BLaER1 treated with 17β-estradiol and CSF1 and Interleukin-3, amounts not matched to agents 10 nM and 100 nM (cell line): ENCODE results near the gene MORN4.
"Not testable (repeated sequence)": the region's sequence is repeated elsewhere in the genome, so short reads cannot be mapped to it uniquely, and the experiment has no call there.

Experiments
- H3K27ac ChIP-seq, 11 experiments: shearing (Covaris generic); formaldehyde crosslinking; 2 replicates each; pipeline ENCODE4 v1.8.1; 2022
- H3K27me3 ChIP-seq, 11 experiments: shearing (Covaris generic); formaldehyde crosslinking; 2 replicates each; pipeline ENCODE4 v1.8.1; 2022
- H3K36me3 ChIP-seq, 11 experiments: shearing (Covaris generic); formaldehyde crosslinking; 2 replicates each; pipeline ENCODE4 v1.8.1; 2022
- H3K4me1 ChIP-seq, 10 experiments: shearing (Covaris generic); formaldehyde crosslinking; 2 replicates each; pipeline ENCODE4 v1.8.1; 2022
- H3K4me2 ChIP-seq, 11 experiments: shearing (Covaris generic); formaldehyde crosslinking; 2 replicates each; pipeline ENCODE4 v1.8.1; 2022
- H3K4me3 ChIP-seq, 10 experiments: shearing (Covaris generic); formaldehyde crosslinking; 2 replicates each; pipeline ENCODE4 v1.8.1; 2022
- H3K9ac ChIP-seq, 11 experiments: shearing (Covaris generic); formaldehyde crosslinking; 2 replicates each; pipeline ENCODE4 v1.8.1; 2022
- H3K9me3 ChIP-seq, 11 experiments: shearing (Covaris generic); formaldehyde crosslinking; replicated peaks in 1 of 11; 2 replicates each; pipeline ENCODE4 v1.8.1; 2022
- H4K20me1 ChIP-seq, 11 experiments: shearing (Covaris generic); formaldehyde crosslinking; 2 replicates each; pipeline ENCODE4 v1.8.1; 2022
- Cebpa-rat ChIP-seq, 11 experiments: shearing (Covaris generic); IDR thresholded peaks; 2 replicates each; pipeline ENCODE4 v1.8.1; 2022

Gene MORN4

GRCh38 chr10:97648562-97649404 is 15.5 kb upstream of the MORN4 start:
- peak overlapping the region in 4 of 11 experiments; percentile 49 to 87 (median 78); a peak in 7 of 22 replicates for H3K9ac ChIP-seq
- no peaks in the 10 kb centered on the region for H3K27me3 ChIP-seq
- H4K20me1 ChIP-seq: peaks cover 0 to 5% (median 0%) of the 10 kb centered on the region in 11 experiments; a peak in 1 of 22 replicates
- peaks cover 20 to 49% (median 40%) of the 10 kb centered on the region in 11 experiments; a peak in 21 of 22 replicates for H3K36me3 ChIP-seq
- peak overlapping the region in 6 of 11 experiments; percentile 2 to 97 (median 62); a peak in 11 of 22 replicates for H3K4me2 ChIP-seq
- TF ChIP-seq Cebpa-rat (IDR thresholded peaks at IDR 0.05): no peak
- H3K4me3 ChIP-seq: peak overlapping the region in 1 of 10 experiments; percentile 28; a peak in 1 of 20 replicates
- peaks cover 0 to 9% (median 0%) of the 10 kb centered on the region in 11 experiments; a peak in 4 of 22 replicates for H3K9me3 ChIP-seq
- H3K27ac ChIP-seq: peak overlapping the region in 6 of 11 experiments; percentile 19 to 98 (median 80); a peak in 10 of 22 replicates
- H3K4me1 ChIP-seq: peaks cover 0 to 84% (median 8%) of the 10 kb centered on the region in 10 experiments; a peak in 11 of 20 replicates

GRCh38 chr10:97647556-97647955 is 14.3 kb upstream of the MORN4 start:
- Histone ChIP-seq H3K9ac (peak overlapping the region in 1 of 11 experiments; percentile 85; a peak in 1 of 22 replicates), H3K27me3 (no peaks in the 10 kb centered on the region), H4K20me1 (peaks cover 0 to 8% (median 0%) of the 10 kb centered on the region in 11 experiments; a peak in 4 of 22 replicates), H3K4me1 (peaks cover 1 to 84% (median 12%) of the 10 kb centered on the region in 10 experiments; a peak in 18 of 20 replicates), H3K4me3 (no peak overlapping the region), H3K36me3 (peaks cover 18 to 50% (median 30%) of the 10 kb centered on the region in 11 experiments; a peak in 21 of 22 replicates), H3K27ac (peak overlapping the region in 2 of 11 experiments; percentile 98; a peak in 4 of 22 replicates), H3K4me2 (peak overlapping the region in 3 of 11 experiments; percentile 63 to 97 (median 95); a peak in 6 of 22 replicates), H3K9me3 (peaks cover 0 to 9% (median 0%) of the 10 kb centered on the region in 11 experiments; a peak in 4 of 22 replicates)
- no peak for TF ChIP-seq Cebpa-rat (IDR thresholded peaks at IDR 0.05)

DNA sequence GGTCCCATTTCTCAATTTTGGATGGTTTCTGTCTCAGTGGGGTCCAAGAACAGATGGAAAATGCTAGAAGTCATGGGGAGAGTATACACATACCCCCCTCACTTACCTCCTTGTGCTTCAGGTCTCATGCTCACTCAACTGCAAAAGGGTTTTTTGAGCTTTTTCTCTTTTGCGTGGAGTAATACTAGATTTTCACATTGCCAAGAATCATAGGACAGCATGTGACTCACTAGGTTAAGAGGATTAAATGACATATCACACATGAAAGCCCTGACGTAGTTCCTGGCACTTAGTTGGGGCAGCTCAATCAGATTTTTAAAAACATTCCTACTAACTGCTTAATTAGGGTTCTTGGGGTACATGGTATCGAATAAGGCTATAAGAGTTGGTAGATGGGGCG is 11.6 kb upstream of the MORN4 start:
- no peak overlapping the region for H3K9ac ChIP-seq
- H3K4me2 ChIP-seq: 0 out of 22 replicates have a peak overlapping the region, but pooled peaks of 1 of the 11 experiments have one; percentile 3

GRCh38 chr10:97643441-97643985 is 10.2 kb upstream of the MORN4 start:
- 0 out of 22 replicates have a peak overlapping the region, but pooled peaks of 1 of the 11 experiments have one; percentile 25 for H3K9ac ChIP-seq
- no peaks in the 10 kb centered on the region for H3K27me3 ChIP-seq
- H3K4me2 ChIP-seq: peak overlapping the region in 3 of 11 experiments; percentile 68 to 82 (median 74); a peak in 5 of 22 replicates
- peaks cover 0 to 11% (median 6%) of the 10 kb centered on the region in 11 experiments; a peak in 10 of 22 replicates for H3K9me3 ChIP-seq
- peaks cover 13 to 52% (median 17%) of the 10 kb centered on the region in 10 experiments; a peak in 19 of 20 replicates for H3K4me1 ChIP-seq
- TF ChIP-seq Cebpa-rat (IDR thresholded peaks at IDR 0.05): no peak
- peaks cover 6 to 35% (median 12%) of the 10 kb centered on the region in 11 experiments; a peak in 14 of 22 replicates for H3K36me3 ChIP-seq
- H3K4me3 ChIP-seq: peak overlapping the region in 1 of 10 experiments; percentile 80; a peak in 1 of 20 replicates
- peaks cover 0 to 15% (median 6%) of the 10 kb centered on the region in 11 experiments; a peak in 7 of 22 replicates for H4K20me1 ChIP-seq
- 0 out of 22 replicates have a peak overlapping the region, but pooled peaks of 1 of the 11 experiments have one; percentile 3 for H3K27ac ChIP-seq

More for the DNA sequence above, 11.6 kb upstream of the MORN4 start:
- Histone ChIP-seq H3K27me3 (no peaks in the 10 kb centered on the region), H3K9me3 (peaks cover 0 to 11% (median 6%) of the 10 kb centered on the region in 11 experiments; a peak in 10 of 22 replicates), H3K4me3 (no peak overlapping the region), H3K36me3 (peaks cover 6 to 35% (median 12%) of the 10 kb centered on the region in 11 experiments; a peak in 14 of 22 replicates), H3K27ac (no peak overlapping the region), H3K4me1 (peaks cover 13 to 62% (median 23%) of the 10 kb centered on the region in 10 experiments; a peak in 19 of 20 replicates), H4K20me1 (peaks cover 0 to 15% (median 6%) of the 10 kb centered on the region in 11 experiments; a peak in 7 of 22 replicates)
- TF ChIP-seq Cebpa-rat (IDR thresholded peaks at IDR 0.05): no peak

GRCh38 chr10:97642471-97643159 is 9.3 kb upstream of the MORN4 start:
- Histone ChIP-seq H3K9ac (peak overlapping the region in 2 of 11 experiments; percentile 92 to 94; a peak in 4 of 22 replicates), H3K27ac (0 out of 22 replicates have a peak overlapping the region, but pooled peaks of 1 of the 11 experiments have one; percentile 3), H3K4me2 (peak overlapping the region; percentile 63 to 85 (median 74); a peak in 21 of 22 replicates), H3K4me1 (peaks cover 13 to 47% (median 16%) of the 10 kb centered on the region in 10 experiments; a peak in 17 of 20 replicates), H3K36me3 (peaks cover 6 to 35% (median 12%) of the 10 kb centered on the region in 11 experiments; a peak in 14 of 22 replicates), H4K20me1 (peaks cover 0 to 15% (median 6%) of the 10 kb centered on the region in 11 experiments; a peak in 7 of 22 replicates), H3K4me3 (peak overlapping the region in 5 of 10 experiments; percentile 80 to 83 (median 82); a peak in 7 of 20 replicates)
- not testable (repeated sequence) for H3K9me3 ChIP-seq, H3K27me3 ChIP-seq

GRCh38 chr10:97640868-97641811 is 7.8 kb upstream of the MORN4 start:
- H3K4me1 ChIP-seq: peaks cover 13 to 33% (median 15%) of the 10 kb centered on the region in 10 experiments; a peak in 16 of 20 replicates
- peak overlapping the region; percentile 72 to 92 (median 81) for H3K27ac ChIP-seq
- H3K4me2 ChIP-seq: peak overlapping the region; percentile 63 to 85 (median 74)
- no peak for TF ChIP-seq Cebpa-rat (IDR thresholded peaks at IDR 0.05)
- peaks cover 0 to 9% (median 0%) of the 10 kb centered on the region in 11 experiments; a peak in 7 of 22 replicates for H3K9me3 ChIP-seq
- no peaks in the 10 kb centered on the region for H3K27me3 ChIP-seq
- H3K36me3 ChIP-seq: peaks cover 6 to 23% (median 12%) of the 10 kb centered on the region in 11 experiments; a peak in 14 of 22 replicates
- peak overlapping the region; percentile 78 to 85 (median 82) for H3K4me3 ChIP-seq
- peak overlapping the region; percentile 75 to 94 (median 86) for H3K9ac ChIP-seq
- H4K20me1 ChIP-seq: peaks cover 0 to 15% (median 6%) of the 10 kb centered on the region in 11 experiments; a peak in 7 of 22 replicates
